ENCODE results near the gene TRIP10. TPM values are rescaled to one million over a fixed set of nuclear protein-coding genes. Genes with fewer than 3 reads are reported as not detected.
"Not testable (repeated sequence)": the region's sequence is repeated elsewhere in the genome, so short reads cannot be mapped to it uniquely, and the experiment has no call there.

Gene TRIP10
- polyA plus RNA-seq, 3 donors from 2014 or later, result 0.86 to 1.5 TPM; not detected in 1

GRCh38 chr19:6800160-6800790 is 60.8 kb downstream of the TRIP10 start:
- not testable (repeated sequence) for H3K36me3 Mint-ChIP-seq, H3K9me3 Mint-ChIP-seq
- H3K27ac Mint-ChIP-seq, result peak overlapping the region; percentile 98 to 100 (median 99)
- DNase-seq, result peak in 2 of 3 donors; percentile 10 to 18
- peak overlapping the region; percentile 92 to 99 (median 95) for H3K4me3 Mint-ChIP-seq
- H3K27me3 Mint-ChIP-seq (ENCODE audit: low read depth in 3 of 3), result peaks cover 5 to 14% (median 9%) of the 10 kb centered on the region in 3 donors
- peaks cover 67 to 72% of the 10 kb centered on the region in 2 donors for H3K4me1 Mint-ChIP-seq

- H3K4me1 Mint-ChIP-seq, result peaks cover 62 to 65% of the 10 kb centered on the region in 2 donors
- H3K27me3 Mint-ChIP-seq (ENCODE audit: low read depth in 3 of 3), result peaks cover 5 to 14% (median 9%) of the 10 kb centered on the region in 3 donors
- H3K9me3 Mint-ChIP-seq, result no peaks in the 10 kb centered on the region
- DNase-seq, result no peak
- H3K4me3 Mint-ChIP-seq, result peak overlapping the region; percentile 92 to 99 (median 95)
- peaks cover 5 to 9% (median 5%) of the 10 kb centered on the region in 3 donors for H3K36me3 Mint-ChIP-seq
- peak overlapping the region; percentile 98 to 100 (median 99) for H3K27ac Mint-ChIP-seq
Observed at GRCh38 chr19:6800991-6801484, 61.6 kb downstream of the TRIP10 start.

Other genes starting within 250 kb of the TRIP10 start
- gene TUBB4A, start 237.4 kb upstream of the TRIP10 start, polyA plus RNA-seq, result 1 to 10 TPM in 2 of 3 donors, under 1 TPM in 1; 0.86 to 3.0 (median 1.3) TPM
- 10 to 100 TPM in 1 of 3 donors, 1 to 10 TPM in 2; 1.3 to 16.0 (median 5.9) TPM for gene TNFSF9, start 208.7 kb upstream of the TRIP10 start, polyA plus RNA-seq
- gene CD70, start 148.5 kb upstream of the TRIP10 start, polyA plus RNA-seq, result under 1 TPM in 2 of 3 donors, not detected in 1; 0.39 to 0.76 TPM
- gene TNFSF14, start 69.5 kb upstream of the TRIP10 start, polyA plus RNA-seq, result 10 to 100 TPM in 2 of 3 donors, 1 to 10 TPM in 1; 7.3 to 39.0 (median 11.0) TPM
- gene C3, start 19.0 kb upstream of the TRIP10 start, polyA plus RNA-seq, result under 1 TPM in 2 of 3 donors, not detected in 1; 0.09 to 0.78 TPM
- gene GPR108, start 2.1 kb upstream of the TRIP10 start, polyA plus RNA-seq, result 100 to 1,000 TPM; 127 to 178 (median 160) TPM
- gene SH2D3A, start 27.8 kb downstream of the TRIP10 start, polyA plus RNA-seq, result 10 to 100 TPM in 1 of 3 donors, 1 to 10 TPM in 2; 7.4 to 13.6 (median 7.7) TPM
- 10 to 100 TPM; 19.4 to 44.8 (median 22.8) TPM for gene VAV1, start 33.0 kb downstream of the TRIP10 start, polyA plus RNA-seq
- gene ADGRE1, start 147.9 kb downstream of the TRIP10 start, polyA plus RNA-seq, result under 1 TPM in 2 of 3 donors, not detected in 1; 0.22 to 0.54 TPM

Measured in immature natural killer cell (primary cell).